ENCODE results near the gene FAM118B. TPM values are rescaled to one million over a fixed set of nuclear protein-coding genes. Genes with fewer than 3 reads are reported as not detected.

The FAM118B gene
- total RNA-seq, 1 donor from 2014 or later, result 11.7 TPM

DNA sequence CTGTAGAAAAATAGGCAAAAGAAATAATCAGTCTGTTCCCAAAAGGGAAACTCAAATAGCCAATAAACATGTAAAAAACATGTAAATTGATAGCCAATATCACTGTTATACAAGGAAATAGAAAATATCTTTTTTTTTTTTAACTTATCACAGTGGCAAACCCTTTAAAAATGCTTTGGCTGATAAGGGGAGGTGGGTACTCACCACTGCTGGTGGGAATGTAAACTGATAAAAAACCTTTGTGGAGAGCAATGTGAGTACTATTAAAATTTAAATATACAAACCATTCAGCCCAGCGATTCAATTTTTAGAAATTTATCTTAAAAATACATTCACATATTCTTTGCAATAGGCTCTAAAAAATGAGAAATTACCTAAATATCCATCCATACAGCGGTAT lies 3.7 kb upstream of the FAM118B start:
- CTCF ChIA-PET, result no interaction called here
- H3K27me3 Mint-ChIP-seq, result no peaks in the 10 kb centered on the region
- intact Hi-C loops (cut with micrococcal nuclease), result no loop called here
- DNase-seq (no peak), ATAC-seq (ENCODE audit: low read depth) (no peak)
- peaks cover 78% of the 10 kb centered on the region for H3K36me3 Mint-ChIP-seq (ENCODE audit: low read depth)
- H3K4me3 Mint-ChIP-seq, result no peak overlapping the region
- TF ChIP-seq, protein P1, sequence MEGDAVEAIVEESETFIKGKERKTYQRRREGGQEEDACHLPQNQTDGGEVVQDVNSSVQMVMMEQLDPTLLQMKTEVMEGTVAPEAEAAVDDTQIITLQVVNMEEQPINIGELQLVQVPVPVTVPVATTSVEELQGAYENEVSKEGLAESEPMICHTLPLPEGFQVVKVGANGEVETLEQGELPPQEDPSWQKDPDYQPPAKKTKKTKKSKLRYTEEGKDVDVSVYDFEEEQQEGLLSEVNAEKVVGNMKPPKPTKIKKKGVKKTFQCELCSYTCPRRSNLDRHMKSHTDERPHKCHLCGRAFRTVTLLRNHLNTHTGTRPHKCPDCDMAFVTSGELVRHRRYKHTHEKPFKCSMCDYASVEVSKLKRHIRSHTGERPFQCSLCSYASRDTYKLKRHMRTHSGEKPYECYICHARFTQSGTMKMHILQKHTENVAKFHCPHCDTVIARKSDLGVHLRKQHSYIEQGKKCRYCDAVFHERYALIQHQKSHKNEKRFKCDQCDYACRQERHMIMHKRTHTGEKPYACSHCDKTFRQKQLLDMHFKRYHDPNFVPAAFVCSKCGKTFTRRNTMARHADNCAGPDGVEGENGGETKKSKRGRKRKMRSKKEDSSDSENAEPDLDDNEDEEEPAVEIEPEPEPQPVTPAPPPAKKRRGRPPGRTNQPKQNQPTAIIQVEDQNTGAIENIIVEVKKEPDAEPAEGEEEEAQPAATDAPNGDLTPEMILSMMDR (IDR thresholded peaks at IDR 0.05), result no peak
- POLR2A ChIA-PET, result interaction anchor here (1.0 kb wide), 1 partner anchor 96 kb away, joined by 4 read pairs; the partner anchor contains the start of gene DCPS
- H3K9me3 Mint-ChIP-seq, result no peaks in the 10 kb centered on the region
- no peak overlapping the region for H3K27ac Mint-ChIP-seq
- peaks cover 25% of the 10 kb centered on the region for H3K4me1 Mint-ChIP-seq

DNA sequence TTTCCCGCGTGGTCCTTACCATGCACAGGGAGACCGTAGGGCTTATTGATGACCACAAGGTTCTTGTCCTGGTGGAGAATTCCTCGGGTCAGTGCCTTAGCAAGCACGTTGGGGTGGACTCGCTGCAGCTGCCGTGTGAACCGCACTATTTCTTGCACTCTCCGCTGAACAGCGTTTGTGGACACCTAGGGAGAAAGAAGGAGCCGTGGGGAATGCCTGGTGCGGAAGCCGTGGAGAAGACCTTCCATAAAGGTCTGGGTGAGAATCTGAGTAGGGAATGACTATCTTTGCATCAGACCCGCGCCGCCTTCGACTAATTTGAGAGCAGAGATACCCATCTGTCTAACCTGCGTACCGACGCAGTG lies 729 bp upstream of the FAM118B start:
- intact Hi-C loops (cut with micrococcal nuclease), result loop anchor here (1.0 to 10.0 kb wide), 10 partner anchors 58 to 1259 kb away; partner anchors contain the start of genes CCDC15, CHEK1, DCPS and FOXRED1
- Mint-ChIP-seq H3K36me3 (ENCODE audit: low read depth) (peaks cover 48% of the 10 kb centered on the region), H3K4me3 (peak overlapping the region; percentile 99), H3K9me3 (no peaks in the 10 kb centered on the region), H3K4me1 (peaks cover 28% of the 10 kb centered on the region), H3K27me3 (no peaks in the 10 kb centered on the region), H3K27ac (peak overlapping the region; percentile 97)
- TF ChIP-seq, protein P1 (IDR thresholded peaks at IDR 0.05), result no peak
- ChIA-PET POLR2A (interaction anchor here (1.0 to 3.9 kb wide), 6 partner anchors 13 to 308 kb away, joined by 3 to 21 read pairs (median 4); partner anchors contain the start of genes DCPS, FOXRED1, PUS3 and SRPRA), CTCF (no interaction called here)
- ATAC-seq (ENCODE audit: low read depth), result no peak
- no peak for DNase-seq

DNA sequence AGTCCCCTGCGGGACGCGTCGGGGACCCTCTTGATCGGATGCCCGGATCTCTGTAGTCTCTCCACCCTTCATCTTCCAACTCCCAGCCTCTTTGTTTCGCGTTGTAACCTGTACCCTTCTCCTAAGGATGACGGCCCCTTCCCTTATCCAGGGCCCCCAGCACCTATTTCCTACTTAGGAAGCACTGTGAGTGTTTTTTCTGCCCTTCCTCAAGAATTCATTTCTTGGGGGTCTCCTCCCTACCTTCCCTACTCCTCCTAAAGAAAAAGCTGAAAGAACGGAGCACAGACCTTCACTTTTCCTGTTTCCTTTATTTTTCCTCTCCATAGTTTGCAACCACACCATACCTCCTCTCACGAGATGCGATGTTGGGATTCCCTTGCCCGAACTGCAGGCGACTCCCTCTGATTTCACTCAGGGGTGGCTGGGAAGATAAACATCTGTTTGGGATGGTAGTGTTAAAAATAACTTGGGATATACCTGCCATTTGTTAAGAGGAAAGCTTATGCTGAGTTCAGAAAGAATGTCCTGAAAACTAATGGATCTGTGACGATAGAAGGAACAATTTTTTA lies 593 bp downstream of the FAM118B start:
- ATAC-seq (ENCODE audit: low read depth) (no peak), DNase-seq (no peak)
- H3K4me3 Mint-ChIP-seq, result peak overlapping the region; percentile 99
- H3K9me3 Mint-ChIP-seq, result no peaks in the 10 kb centered on the region
- ChIA-PET CTCF (no interaction called here), POLR2A (interaction anchor here (1.0 to 3.9 kb wide), 7 partner anchors 14 to 324 kb away, joined by 3 to 21 read pairs (median 4); partner anchors contain the start of genes DCPS, FOXRED1, HYLS1 and SRPRA)
- H3K27me3 Mint-ChIP-seq, result no peaks in the 10 kb centered on the region
- intact Hi-C loops (cut with micrococcal nuclease), result loop anchor here (5.0 to 10.0 kb wide), 3 partner anchors 587 to 1260 kb away; partner anchors contain the start of genes CCDC15 and CHEK1
- H3K27ac Mint-ChIP-seq, result peak overlapping the region; percentile 97
- TF ChIP-seq, protein P1 (IDR thresholded peaks at IDR 0.05), result no peak
- H3K4me1 Mint-ChIP-seq, result peaks cover 32% of the 10 kb centered on the region
- H3K36me3 Mint-ChIP-seq (ENCODE audit: low read depth), result peaks cover 38% of the 10 kb centered on the region

DNA sequence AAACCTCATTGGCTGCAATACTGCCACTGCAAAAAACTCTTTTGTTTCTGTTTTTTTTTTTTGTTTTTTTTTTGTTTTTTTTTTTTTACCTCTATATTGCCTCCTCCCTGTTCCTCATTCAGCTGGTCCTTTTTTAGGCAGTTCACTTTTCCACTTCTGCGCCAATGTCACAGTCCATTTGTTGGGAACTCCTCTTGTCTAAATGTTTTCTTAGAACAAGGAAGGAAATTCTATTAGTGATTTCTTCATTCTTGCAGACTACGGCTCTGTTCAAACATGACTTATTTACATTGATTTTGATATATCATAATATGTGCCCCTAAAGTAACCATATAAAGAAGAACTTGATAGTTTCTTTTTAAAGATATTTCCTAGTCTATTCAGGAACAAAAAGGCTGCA lies 2.9 kb downstream of the FAM118B start:
- Mint-ChIP-seq H3K9me3 (no peaks in the 10 kb centered on the region), H3K4me1 (peaks cover 45% of the 10 kb centered on the region), H3K4me3 (no peak overlapping the region), H3K36me3 (ENCODE audit: low read depth) (peaks cover 22% of the 10 kb centered on the region), H3K27me3 (no peaks in the 10 kb centered on the region), H3K27ac (no peak overlapping the region)
- ATAC-seq (ENCODE audit: low read depth) (no peak), DNase-seq (no peak)
- TF ChIP-seq, protein P1 (IDR thresholded peaks at IDR 0.05), result no peak
- intact Hi-C loops (cut with micrococcal nuclease), result loop anchor here (5.0 to 10.0 kb wide), 3 partner anchors 590 to 1262 kb away; partner anchors contain the start of genes CCDC15 and CHEK1
- ChIA-PET CTCF (no interaction called here), POLR2A (interaction anchor here (0.7 kb wide), 1 partner anchor 812 kb away, joined by 13 read pairs; no protein-coding TSS in a partner anchor)

DNA sequence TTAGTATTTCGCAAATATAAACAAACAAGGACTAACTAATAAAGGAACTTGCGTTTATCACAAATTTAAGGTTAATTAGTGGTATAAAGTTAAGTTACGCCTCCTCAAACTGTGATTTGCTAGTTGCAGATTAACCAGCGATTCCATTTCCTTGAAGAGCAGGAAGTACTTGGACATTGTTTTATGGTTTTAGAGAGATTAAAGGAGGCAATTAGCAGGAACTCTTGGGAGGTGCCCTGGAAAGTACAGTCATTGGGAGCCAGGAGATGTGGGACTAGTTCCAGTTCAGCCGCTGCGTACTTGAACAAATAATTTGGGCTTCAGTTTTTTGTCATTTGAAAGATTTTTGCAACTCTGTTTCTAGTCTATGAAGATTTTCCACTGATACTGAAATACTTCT lies 3.3 kb downstream of the FAM118B start:
- ATAC-seq (ENCODE audit: low read depth) (no peak), DNase-seq (no peak)
- H3K4me3 Mint-ChIP-seq, result no peak overlapping the region
- intact Hi-C loops (cut with micrococcal nuclease), result loop anchor here (5.0 to 10.0 kb wide), 3 partner anchors 590 to 1263 kb away; partner anchors contain the start of genes CCDC15 and CHEK1
- TF ChIP-seq, protein P1 (IDR thresholded peaks at IDR 0.05), result no peak
- H3K36me3 Mint-ChIP-seq (ENCODE audit: low read depth), result peaks cover 18% of the 10 kb centered on the region
- no peaks in the 10 kb centered on the region for H3K27me3 Mint-ChIP-seq
- ChIA-PET CTCF (no interaction called here), POLR2A (interaction anchor here (0.7 kb wide), 1 partner anchor 812 kb away, joined by 13 read pairs; no protein-coding TSS in a partner anchor)
- no peak overlapping the region for H3K27ac Mint-ChIP-seq
- H3K9me3 Mint-ChIP-seq, result no peaks in the 10 kb centered on the region
- H3K4me1 Mint-ChIP-seq, result peaks cover 45% of the 10 kb centered on the region

All from activated B cell treated with CpG ODN at 0.5 μM for 24 hours (primary cell).